ENCODE data around the gene RANBP3. TPM values are rescaled to one million over a fixed set of nuclear protein-coding genes. Genes with fewer than 3 reads are reported as not detected.

Gene RANBP3
- polyA plus RNA-seq, 1 of the 3 experiments (the other 2 are of a cell fraction) = 84.0 TPM

DNA sequence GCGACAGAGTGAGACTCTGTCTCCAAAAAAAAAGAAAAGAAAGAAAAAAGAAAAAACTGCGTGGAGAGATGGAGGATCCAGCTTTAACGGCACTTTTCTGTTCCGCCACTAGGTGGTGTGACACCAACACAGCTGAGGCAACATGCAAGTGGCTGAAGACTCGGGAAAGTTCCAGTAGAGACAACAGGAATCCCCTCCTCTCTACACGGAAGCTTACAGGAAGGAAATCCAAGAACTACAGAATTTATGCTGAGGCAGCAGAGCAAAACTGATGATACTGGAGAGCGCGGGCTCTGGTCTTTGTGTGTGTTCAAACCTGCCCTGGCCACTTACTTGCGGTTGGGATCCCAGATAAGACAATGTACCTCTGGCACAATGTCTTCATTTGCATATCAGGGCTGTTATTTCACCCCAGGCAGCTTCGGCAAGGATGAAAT is 9.9 kb downstream of the RANBP3 start (continued):
- TF ChIP-seq, protein P1, sequence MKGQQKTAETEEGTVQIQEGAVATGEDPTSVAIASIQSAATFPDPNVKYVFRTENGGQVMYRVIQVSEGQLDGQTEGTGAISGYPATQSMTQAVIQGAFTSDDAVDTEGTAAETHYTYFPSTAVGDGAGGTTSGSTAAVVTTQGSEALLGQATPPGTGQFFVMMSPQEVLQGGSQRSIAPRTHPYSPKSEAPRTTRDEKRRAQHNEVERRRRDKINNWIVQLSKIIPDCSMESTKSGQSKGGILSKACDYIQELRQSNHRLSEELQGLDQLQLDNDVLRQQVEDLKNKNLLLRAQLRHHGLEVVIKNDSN (IDR thresholded peaks at IDR 0.05; ENCODE audit: borderline replicate concordance, low read depth) = no peak
- TF ChIP-seq TAF1 (IDR thresholded peaks at IDR 0.05; ENCODE audit: borderline replicate concordance, low read depth, low read length) = no peak
- TF ChIP-seq, protein P2, sequence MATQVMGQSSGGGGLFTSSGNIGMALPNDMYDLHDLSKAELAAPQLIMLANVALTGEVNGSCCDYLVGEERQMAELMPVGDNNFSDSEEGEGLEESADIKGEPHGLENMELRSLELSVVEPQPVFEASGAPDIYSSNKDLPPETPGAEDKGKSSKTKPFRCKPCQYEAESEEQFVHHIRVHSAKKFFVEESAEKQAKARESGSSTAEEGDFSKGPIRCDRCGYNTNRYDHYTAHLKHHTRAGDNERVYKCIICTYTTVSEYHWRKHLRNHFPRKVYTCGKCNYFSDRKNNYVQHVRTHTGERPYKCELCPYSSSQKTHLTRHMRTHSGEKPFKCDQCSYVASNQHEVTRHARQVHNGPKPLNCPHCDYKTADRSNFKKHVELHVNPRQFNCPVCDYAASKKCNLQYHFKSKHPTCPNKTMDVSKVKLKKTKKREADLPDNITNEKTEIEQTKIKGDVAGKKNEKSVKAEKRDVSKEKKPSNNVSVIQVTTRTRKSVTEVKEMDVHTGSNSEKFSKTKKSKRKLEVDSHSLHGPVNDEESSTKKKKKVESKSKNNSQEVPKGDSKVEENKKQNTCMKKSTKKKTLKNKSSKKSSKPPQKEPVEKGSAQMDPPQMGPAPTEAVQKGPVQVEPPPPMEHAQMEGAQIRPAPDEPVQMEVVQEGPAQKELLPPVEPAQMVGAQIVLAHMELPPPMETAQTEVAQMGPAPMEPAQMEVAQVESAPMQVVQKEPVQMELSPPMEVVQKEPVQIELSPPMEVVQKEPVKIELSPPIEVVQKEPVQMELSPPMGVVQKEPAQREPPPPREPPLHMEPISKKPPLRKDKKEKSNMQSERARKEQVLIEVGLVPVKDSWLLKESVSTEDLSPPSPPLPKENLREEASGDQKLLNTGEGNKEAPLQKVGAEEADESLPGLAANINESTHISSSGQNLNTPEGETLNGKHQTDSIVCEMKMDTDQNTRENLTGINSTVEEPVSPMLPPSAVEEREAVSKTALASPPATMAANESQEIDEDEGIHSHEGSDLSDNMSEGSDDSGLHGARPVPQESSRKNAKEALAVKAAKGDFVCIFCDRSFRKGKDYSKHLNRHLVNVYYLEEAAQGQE (IDR thresholded peaks at IDR 0.05; ENCODE audit: low read depth, low read length) = no peak
- TF ChIP-seq FOSL2 (IDR thresholded peaks at IDR 0.05; ENCODE audit: borderline replicate concordance, low read depth) = no peak
- TF ChIP-seq, protein P3, sequence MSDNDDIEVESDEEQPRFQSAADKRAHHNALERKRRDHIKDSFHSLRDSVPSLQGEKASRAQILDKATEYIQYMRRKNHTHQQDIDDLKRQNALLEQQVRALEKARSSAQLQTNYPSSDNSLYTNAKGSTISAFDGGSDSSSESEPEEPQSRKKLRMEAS (IDR thresholded peaks at IDR 0.05; ENCODE audit: low read depth) = no peak
- no peak for TF ChIP-seq RFX5 (IDR thresholded peaks at IDR 0.05; ENCODE audit: low read length)
- TF ChIP-seq TCF12 (IDR thresholded peaks at IDR 0.05) = no peak
- TF ChIP-seq POLR2AphosphoS5 (IDR thresholded peaks at IDR 0.05; ENCODE audit: low read depth, low read length) = no peak
- no peak for TF ChIP-seq RXRA (IDR thresholded peaks at IDR 0.05; ENCODE audit: borderline replicate concordance, low read depth)
- no peak for TF ChIP-seq NRF1 (IDR thresholded peaks at IDR 0.05; ENCODE audit: low read depth, low read length)
- TF ChIP-seq, protein P4, sequence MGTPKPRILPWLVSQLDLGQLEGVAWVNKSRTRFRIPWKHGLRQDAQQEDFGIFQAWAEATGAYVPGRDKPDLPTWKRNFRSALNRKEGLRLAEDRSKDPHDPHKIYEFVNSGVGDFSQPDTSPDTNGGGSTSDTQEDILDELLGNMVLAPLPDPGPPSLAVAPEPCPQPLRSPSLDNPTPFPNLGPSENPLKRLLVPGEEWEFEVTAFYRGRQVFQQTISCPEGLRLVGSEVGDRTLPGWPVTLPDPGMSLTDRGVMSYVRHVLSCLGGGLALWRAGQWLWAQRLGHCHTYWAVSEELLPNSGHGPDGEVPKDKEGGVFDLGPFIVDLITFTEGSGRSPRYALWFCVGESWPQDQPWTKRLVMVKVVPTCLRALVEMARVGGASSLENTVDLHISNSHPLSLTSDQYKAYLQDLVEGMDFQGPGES (IDR thresholded peaks at IDR 0.05; ENCODE audit: low read depth, low read length) = no peak
- no peak for TF ChIP-seq CHD2 (IDR thresholded peaks at IDR 0.05; ENCODE audit: low read length, partially characterized antibody)
- TF ChIP-seq FOXM1 (IDR thresholded peaks at IDR 0.05; ENCODE audit: low read depth) = no peak
- peak; percentile 55; the same call in 1 of the 2 replicates for TF ChIP-seq SMC3 (IDR thresholded peaks at IDR 0.05; ENCODE audit: low read depth, low read length)

DNA sequence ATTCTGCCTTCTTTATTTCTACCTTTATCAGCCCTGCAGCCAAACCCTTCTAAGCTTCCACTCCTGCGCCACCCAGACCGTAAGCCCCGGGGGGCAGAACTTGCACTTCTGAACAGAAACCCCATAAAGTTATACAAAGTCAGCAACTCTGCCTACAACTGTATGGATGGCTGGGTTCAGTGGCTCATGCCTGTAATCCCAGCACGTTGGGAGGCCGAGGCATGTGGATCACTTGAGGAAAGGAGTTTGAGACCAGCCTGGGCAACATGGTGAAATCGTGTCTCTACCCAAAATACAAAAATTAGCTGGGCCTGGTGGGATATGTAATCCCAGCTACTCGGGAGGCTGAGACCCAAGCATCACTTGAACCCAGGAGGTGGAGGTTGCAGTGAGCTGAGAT is 10.4 kb downstream of the RANBP3 start:
- CTCF ChIA-PET = interaction anchor here (0.7 to 5.2 kb wide), 35 partner anchors 8 to 254 kb away, joined by 3 to 67 read pairs (median 6); partner anchors contain the start of gene RANBP3
- TF ChIP-seq TCF12 (IDR thresholded peaks at IDR 0.05) (no peak), FOXJ3 (CRISPR knock-in tag; IDR thresholded peaks at IDR 0.05) (no peak), EZH2phosphoT487 (IDR thresholded peaks at IDR 0.05; ENCODE audit: borderline replicate concordance, low read depth) (no peak)
- TF ChIP-seq, protein P2 (IDR thresholded peaks at IDR 0.05; ENCODE audit: low read depth, low read length) = no peak
- TF ChIP-seq, protein P5, sequence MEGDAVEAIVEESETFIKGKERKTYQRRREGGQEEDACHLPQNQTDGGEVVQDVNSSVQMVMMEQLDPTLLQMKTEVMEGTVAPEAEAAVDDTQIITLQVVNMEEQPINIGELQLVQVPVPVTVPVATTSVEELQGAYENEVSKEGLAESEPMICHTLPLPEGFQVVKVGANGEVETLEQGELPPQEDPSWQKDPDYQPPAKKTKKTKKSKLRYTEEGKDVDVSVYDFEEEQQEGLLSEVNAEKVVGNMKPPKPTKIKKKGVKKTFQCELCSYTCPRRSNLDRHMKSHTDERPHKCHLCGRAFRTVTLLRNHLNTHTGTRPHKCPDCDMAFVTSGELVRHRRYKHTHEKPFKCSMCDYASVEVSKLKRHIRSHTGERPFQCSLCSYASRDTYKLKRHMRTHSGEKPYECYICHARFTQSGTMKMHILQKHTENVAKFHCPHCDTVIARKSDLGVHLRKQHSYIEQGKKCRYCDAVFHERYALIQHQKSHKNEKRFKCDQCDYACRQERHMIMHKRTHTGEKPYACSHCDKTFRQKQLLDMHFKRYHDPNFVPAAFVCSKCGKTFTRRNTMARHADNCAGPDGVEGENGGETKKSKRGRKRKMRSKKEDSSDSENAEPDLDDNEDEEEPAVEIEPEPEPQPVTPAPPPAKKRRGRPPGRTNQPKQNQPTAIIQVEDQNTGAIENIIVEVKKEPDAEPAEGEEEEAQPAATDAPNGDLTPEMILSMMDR (IDR thresholded peaks at IDR 0.05) = no peak
- TF ChIP-seq, protein P6, sequence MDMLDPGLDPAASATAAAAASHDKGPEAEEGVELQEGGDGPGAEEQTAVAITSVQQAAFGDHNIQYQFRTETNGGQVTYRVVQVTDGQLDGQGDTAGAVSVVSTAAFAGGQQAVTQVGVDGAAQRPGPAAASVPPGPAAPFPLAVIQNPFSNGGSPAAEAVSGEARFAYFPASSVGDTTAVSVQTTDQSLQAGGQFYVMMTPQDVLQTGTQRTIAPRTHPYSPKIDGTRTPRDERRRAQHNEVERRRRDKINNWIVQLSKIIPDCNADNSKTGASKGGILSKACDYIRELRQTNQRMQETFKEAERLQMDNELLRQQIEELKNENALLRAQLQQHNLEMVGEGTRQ (IDR thresholded peaks at IDR 0.05; ENCODE audit: borderline replicate concordance, low read depth, low read length) = no peak

More for the DNA sequence above, 10.4 kb downstream of the RANBP3 start:
- H3K4me3 ChIP-seq (ENCODE audit: low read depth in 2 of 2, low read length in 1 of 2) = no peak overlapping the region
- H3K4me2 ChIP-seq = peak overlapping the region; percentile 14; the same call in 1 of the 2 replicates
- POLR2A ChIA-PET = interaction anchor here (0.8 to 1.2 kb wide), 2 partner anchors 30 to 34 kb away, joined by 3 to 4 read pairs; no protein-coding TSS in a partner anchor
- peaks cover 94% of the 10 kb centered on the region for H4K20me1 ChIP-seq (ENCODE audit: insufficient read depth)
- H3F3A ChIP-seq (replicated peaks; ENCODE audit: insufficient read depth) = peaks cover 5% of the 10 kb centered on the region
- no peak overlapping the region for H3K27ac ChIP-seq (ENCODE audit: low read depth in 2 of 2, low read length in 1 of 2)
- peaks cover 0 to 26% of the 10 kb centered on the region in 2 experiments; a peak in 1 of 4 replicates for H3K4me1 ChIP-seq (ENCODE audit: control insufficient read depth in 1 of 2, insufficient read depth in 2 of 2, low read depth in 1 of 2, low read length in 1 of 2)
- H3K9me2 ChIP-seq = no peaks in the 10 kb centered on the region
- peaks cover 0 to 26% of the 10 kb centered on the region in 2 experiments for H3K36me3 ChIP-seq (replicated peaks in 1 of 2; ENCODE audit: control insufficient read depth in 1 of 2, insufficient read depth in 2 of 2, low read length in 1 of 2)
- H3K79me2 ChIP-seq (ENCODE audit: insufficient read depth) = peaks cover 100% of the 10 kb centered on the region
- peak overlapping the region; percentile 13; the same call in 1 of the 2 replicates for H3K9ac ChIP-seq
- 59% methylated on average over 7 of the region's 7 CpGs for WGBS (ENCODE audit: low lambda C conversion rate)
- no peaks in the 10 kb centered on the region for H3K27me3 ChIP-seq (ENCODE audit: insufficient read depth)
- no peak for DNase-seq
- no peak overlapping the region for H2AFZ ChIP-seq (ENCODE audit: low read depth)
- H3K9me3 ChIP-seq = no peaks in the 10 kb centered on the region
